OCI-LY1 (cell line): ENCODE results near the gene ARFGEF2.

Source experiments
- H2AFZ ChIP-seq: fragments of 200-600 bp; sonication (generic), shearing (Covaris generic); 2 replicates; pipeline ENCODE4 v1.6.0; 2014; ENCODE audit warnings: antibody characterized with exemption, mild to moderate bottlenecking, low read length
- H3F3A ChIP-seq: fragments of 200-600 bp; sonication (generic), shearing (Covaris generic); 2 replicates; pipeline ENCODE4 v1.6.0; 2014; ENCODE audit warnings: mild to moderate bottlenecking, antibody characterized with exemption, low read length, moderate library complexity; ENCODE audit not compliant: insufficient read depth
- H3K27ac ChIP-seq: fragments of 200-600 bp; sonication (generic); 2 replicates; pipeline ENCODE4 v1.5.1; 2014; ENCODE audit warnings: low read length, mixed run types, mild to moderate bottlenecking, low read depth; ENCODE audit not compliant: poor library complexity, severe bottlenecking
- H3K27me3 ChIP-seq: fragments of 200-600 bp; sonication (generic); 2 replicates; pipeline ENCODE4 v1.6.0; 2014; ENCODE audit warnings: antibody characterized with exemption, mild to moderate bottlenecking, low read length, moderate library complexity; ENCODE audit not compliant: insufficient read depth
- H3K36me3 ChIP-seq: fragments of 200-600 bp; sonication (generic); 2 replicates; pipeline ENCODE4 v1.6.1; 2014; ENCODE audit warnings: mild to moderate bottlenecking, antibody characterized with exemption, low read length, moderate library complexity, mixed read lengths; ENCODE audit not compliant: insufficient read depth
- H3K4me1 ChIP-seq: fragments of 200-600 bp; sonication (generic); 2 replicates; pipeline ENCODE4 v1.5.1; 2014; ENCODE audit warnings: mild to moderate bottlenecking, low read length, moderate library complexity; ENCODE audit not compliant: insufficient read depth, severe bottlenecking
- H3K4me2 ChIP-seq: fragments of 200-600 bp; sonication (generic), shearing (Covaris generic); 2 replicates; pipeline ENCODE4 v1.6.1; 2014; ENCODE audit warnings: low read length
- H3K4me3 ChIP-seq: fragments of 200-600 bp; sonication (generic); 2 replicates; pipeline ENCODE4 v1.5.1; 2014; ENCODE audit warnings: low read length, low read depth, mild to moderate bottlenecking, mixed read lengths; ENCODE audit not compliant: poor library complexity, severe bottlenecking
- H3K79me2 ChIP-seq: fragments of 200-600 bp; shearing (Covaris generic); 2 replicates; pipeline ENCODE4 v1.6.1; 2016; ENCODE audit warnings: mixed run types, low read length, mixed read lengths; ENCODE audit not compliant: insufficient read depth
- H3K9ac ChIP-seq: fragments of 200-600 bp; sonication (generic), shearing (Covaris generic); 2 replicates; pipeline ENCODE4 v1.6.1; 2014; ENCODE audit warnings: mild to moderate bottlenecking, low read length, mixed read lengths
- H3K9me2 ChIP-seq: fragments of 200-600 bp; sonication (generic), shearing (Covaris generic); 2 replicates; pipeline ENCODE4 v1.6.1; 2014; ENCODE audit warnings: low read depth, mild to moderate bottlenecking, low read length, mixed read lengths
- H3K9me3 ChIP-seq: fragments of 200-600 bp; shearing (Covaris generic); 2 replicates; pipeline ENCODE4 v1.6.1; 2014; ENCODE audit warnings: low read length, mixed read lengths
- H4K20me1 ChIP-seq: fragments of 200-600 bp; sonication (generic), shearing (Covaris generic); 2 replicates; pipeline ENCODE4 v1.6.0; 2016; ENCODE audit warnings: mild to moderate bottlenecking, low read length; ENCODE audit not compliant: insufficient read depth
- EZH2 ChIP-seq: fragments of 200-600 bp; sonication (generic), shearing (Covaris generic); IDR thresholded peaks from 2 replicates; pipeline ENCODE4 v1.8.0; 2017; ENCODE audit warnings: borderline replicate concordance, mixed run types, mild to moderate bottlenecking, antibody characterized with exemption, low read length, moderate library complexity, mixed read lengths
- TF ChIP-seq, protein P1 (sequence below): fragments of 200-600 bp; sonication (generic), shearing (Covaris generic); IDR thresholded peaks from 2 replicates; pipeline ENCODE4 v1.5.1; 2017; ENCODE audit warnings: mild to moderate bottlenecking, antibody characterized with exemption, low read length, moderate library complexity, mixed read lengths

ARFGEF2 gene

DNA sequence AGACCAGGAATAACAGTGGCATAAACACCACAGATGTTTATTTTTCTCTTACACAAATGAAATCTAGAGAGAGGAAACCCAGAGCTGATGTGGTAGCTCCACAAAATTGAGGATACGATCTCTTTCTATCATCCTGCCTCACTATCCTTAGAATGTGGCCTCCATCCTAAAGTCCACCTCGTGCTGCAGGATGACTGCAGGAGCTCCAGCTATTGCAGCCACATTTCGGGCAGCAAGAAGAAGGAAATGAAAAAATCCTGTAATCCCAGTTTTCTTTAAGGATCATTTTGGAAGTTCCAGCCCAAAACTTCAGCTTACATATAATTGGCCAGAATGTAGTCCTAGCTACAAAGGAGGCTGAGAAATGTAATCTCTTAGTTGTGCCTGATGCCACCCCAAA, 41.2 kb upstream of the ARFGEF2 start:
- H3K4me1 ChIP-seq: no peaks in the 10 kb centered on the region
- H3F3A ChIP-seq: no peaks in the 10 kb centered on the region
- H3K4me2 ChIP-seq: no peak overlapping the region
- H3K27ac ChIP-seq: no peak overlapping the region
- H3K9ac ChIP-seq: no peak overlapping the region
- H2AFZ ChIP-seq: no peak overlapping the region
- H4K20me1 ChIP-seq: no peaks in the 10 kb centered on the region
- H3K27me3 ChIP-seq: no peaks in the 10 kb centered on the region
- TF ChIP-seq EZH2: no peak
- TF ChIP-seq, protein P1, sequence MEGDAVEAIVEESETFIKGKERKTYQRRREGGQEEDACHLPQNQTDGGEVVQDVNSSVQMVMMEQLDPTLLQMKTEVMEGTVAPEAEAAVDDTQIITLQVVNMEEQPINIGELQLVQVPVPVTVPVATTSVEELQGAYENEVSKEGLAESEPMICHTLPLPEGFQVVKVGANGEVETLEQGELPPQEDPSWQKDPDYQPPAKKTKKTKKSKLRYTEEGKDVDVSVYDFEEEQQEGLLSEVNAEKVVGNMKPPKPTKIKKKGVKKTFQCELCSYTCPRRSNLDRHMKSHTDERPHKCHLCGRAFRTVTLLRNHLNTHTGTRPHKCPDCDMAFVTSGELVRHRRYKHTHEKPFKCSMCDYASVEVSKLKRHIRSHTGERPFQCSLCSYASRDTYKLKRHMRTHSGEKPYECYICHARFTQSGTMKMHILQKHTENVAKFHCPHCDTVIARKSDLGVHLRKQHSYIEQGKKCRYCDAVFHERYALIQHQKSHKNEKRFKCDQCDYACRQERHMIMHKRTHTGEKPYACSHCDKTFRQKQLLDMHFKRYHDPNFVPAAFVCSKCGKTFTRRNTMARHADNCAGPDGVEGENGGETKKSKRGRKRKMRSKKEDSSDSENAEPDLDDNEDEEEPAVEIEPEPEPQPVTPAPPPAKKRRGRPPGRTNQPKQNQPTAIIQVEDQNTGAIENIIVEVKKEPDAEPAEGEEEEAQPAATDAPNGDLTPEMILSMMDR: no peak
- H3K9me3 ChIP-seq: no peaks in the 10 kb centered on the region
- H3K36me3 ChIP-seq: no peaks in the 10 kb centered on the region
- H3K4me3 ChIP-seq: no peak overlapping the region
- H3K79me2 ChIP-seq: no peaks in the 10 kb centered on the region
- no peaks in the 10 kb centered on the region for H3K9me2 ChIP-seq

DNA sequence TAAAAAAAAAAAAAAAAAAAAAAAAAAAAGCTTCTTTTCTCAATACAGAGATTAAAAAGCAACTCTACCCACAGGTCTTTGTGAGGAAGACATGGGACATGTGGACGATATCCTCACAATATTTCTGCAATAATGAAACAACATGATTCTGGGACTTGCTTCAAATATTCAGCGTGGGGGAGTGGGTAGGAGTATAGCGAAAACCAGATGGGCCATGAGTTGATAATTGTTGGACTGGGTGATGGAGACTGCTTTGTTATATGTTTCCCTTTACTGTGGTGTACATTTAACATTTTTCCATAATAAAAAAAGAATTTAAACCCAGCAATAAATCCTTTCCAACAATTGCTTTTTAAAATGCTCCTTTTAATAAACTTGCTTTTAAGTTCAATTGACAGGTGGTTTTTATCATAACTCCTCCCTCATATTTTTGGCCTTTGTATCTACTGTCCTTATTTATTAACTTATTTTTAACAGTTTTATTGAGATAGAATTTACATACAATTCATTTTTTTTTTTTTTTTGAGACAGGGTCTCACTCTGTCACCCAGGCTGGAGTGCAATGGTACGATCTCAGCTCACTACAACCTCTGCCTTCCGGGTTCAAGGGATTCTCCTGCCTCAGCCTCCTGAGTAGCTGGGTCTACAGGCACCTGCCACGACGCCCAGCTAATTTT, 40.4 kb upstream of the ARFGEF2 start:
- no peaks in the 10 kb centered on the region for H4K20me1 ChIP-seq
- H3K4me3 ChIP-seq: no peak overlapping the region
- H3K27me3 ChIP-seq: no peaks in the 10 kb centered on the region
- H2AFZ ChIP-seq: no peak overlapping the region
- no peak overlapping the region for H3K27ac ChIP-seq
- no peak overlapping the region for H3K9ac ChIP-seq
- H3K4me2 ChIP-seq: no peak overlapping the region
- no peaks in the 10 kb centered on the region for H3K9me2 ChIP-seq
- no peaks in the 10 kb centered on the region for H3K4me1 ChIP-seq
- no peaks in the 10 kb centered on the region for H3K79me2 ChIP-seq
- no peaks in the 10 kb centered on the region for H3F3A ChIP-seq
- H3K36me3 ChIP-seq: no peaks in the 10 kb centered on the region
- no peaks in the 10 kb centered on the region for H3K9me3 ChIP-seq
- TF ChIP-seq EZH2: no peak
- TF ChIP-seq, protein P1: no peak

DNA sequence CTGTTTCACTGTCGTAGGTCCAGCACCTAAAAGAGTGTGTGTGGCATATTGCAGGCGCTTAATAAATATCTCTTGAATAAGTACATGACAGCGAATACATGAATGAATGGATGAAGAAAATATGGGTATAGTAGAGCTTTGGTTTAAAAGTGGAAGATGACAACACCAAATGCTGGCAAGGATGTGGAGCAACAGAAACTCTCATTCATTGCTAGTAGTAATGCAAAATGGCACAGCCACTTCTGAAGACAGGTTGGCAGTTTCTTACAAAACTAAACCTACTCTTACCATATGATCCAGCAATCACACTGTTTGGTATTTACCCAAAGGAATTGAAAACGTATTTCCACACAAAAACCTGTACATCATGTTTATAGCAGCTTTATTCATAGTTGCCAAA, 36.3 kb upstream of the ARFGEF2 start:
- Histone ChIP-seq H3K4me1 (no peaks in the 10 kb centered on the region), H3K27me3 (no peaks in the 10 kb centered on the region), H3K4me2 (no peak overlapping the region), H3K79me2 (no peaks in the 10 kb centered on the region), H3K4me3 (no peak overlapping the region), H3K9ac (no peak overlapping the region), H3F3A (no peaks in the 10 kb centered on the region), H3K36me3 (no peaks in the 10 kb centered on the region), H3K27ac (no peak overlapping the region), H4K20me1 (no peaks in the 10 kb centered on the region), H3K9me2 (no peaks in the 10 kb centered on the region), H2AFZ (no peak overlapping the region), H3K9me3 (no peaks in the 10 kb centered on the region)
- TF ChIP-seq, protein P1: no peak
- no peak for TF ChIP-seq EZH2
